PC-9 (cell line): ENCODE results near the gene SBF2. TPM values are rescaled to one million over a fixed set of nuclear protein-coding genes. Genes with fewer than 3 reads are reported as not detected.
A peak's percentile ranks its signal among the peaks of the same experiment; 100 is the strongest.

Source experiments
- BruUV-seq: library from RNA; stranded (reverse); fragments of 400-500 nt; replicated peaks from 2 replicates; lab custom pipeline; 2021; lab: Mats Ljungman, UMichigan
- CTCF ChIA-PET: fragments of 300-600 bp; sonication (Branson Sonifier 250); formaldehyde crosslinking; loops from one replicate; lab custom pipeline; 2022; ENCODE audit warnings: antibody characterized with exemption; lab: Charles Lee
- POLR2A ChIA-PET: fragments of 300-600 bp; sonication (Branson Sonifier 250); formaldehyde crosslinking; loops from one replicate; lab custom pipeline; 2022; ENCODE audit warnings: antibody characterized with exemption; ENCODE audit not compliant: unreplicated experiment; lab: Charles Lee
- DNase-seq, 2 experiments: peaks; one replicate each; pipeline versions ENCODE4 v3.0.0 to v3.0.0-alpha.2; 2015 to 2022; ENCODE audit warnings: mixed read lengths in 1 of 2
- H2AFZ ChIP-seq: fragments of 200-600 bp; sonication (generic); 2 replicates; pipeline ENCODE4 v1.8.1; 2017; ENCODE audit warnings: antibody characterized with exemption
- H3F3A ChIP-seq: fragments of 200-600 bp; sonication (generic); 2 replicates; pipeline ENCODE4 v1.8.1; 2017; ENCODE audit warnings: antibody characterized with exemption, mild to moderate bottlenecking, low read depth; ENCODE audit not compliant: insufficient read depth
- H3K27ac ChIP-seq: fragments of 200-600 bp; sonication (generic); 2 replicates; pipeline ENCODE4 v1.6.1; 2016; ENCODE audit warnings: mixed run types
- H3K27me3 ChIP-seq: fragments of 200-600 bp; sonication (generic); 2 replicates; pipeline ENCODE4 v1.6.1; 2016; ENCODE audit warnings: low read depth, mixed run types; ENCODE audit not compliant: insufficient read depth
- H3K36me3 ChIP-seq: fragments of 200-600 bp; sonication (generic); 2 replicates; pipeline ENCODE4 v1.6.1; 2016; ENCODE audit warnings: low read depth, mixed run types
- H3K4me1 ChIP-seq: fragments of 200-600 bp; sonication (generic); replicated peaks from 2 replicates; pipeline ENCODE4 v1.6.1; 2016; ENCODE audit warnings: mixed run types; ENCODE audit not compliant: insufficient read depth
- H3K4me2 ChIP-seq: fragments of 200-600 bp; sonication (generic); 2 replicates; pipeline ENCODE4 v1.6.1; 2017; ENCODE audit warnings: mixed run types
- H3K4me3 ChIP-seq: fragments of 200-600 bp; sonication (generic); 2 replicates; pipeline ENCODE4 v1.6.1; 2016; ENCODE audit warnings: mixed run types
- H3K79me2 ChIP-seq: fragments of 200-600 bp; sonication (generic); 2 replicates; pipeline ENCODE4 v1.6.1; 2017; ENCODE audit warnings: low read depth, mixed run types
- H3K9me2 ChIP-seq: fragments of 200-600 bp; sonication (generic); 2 replicates; pipeline ENCODE4 v1.8.1; 2017; ENCODE audit warnings: mild to moderate bottlenecking; ENCODE audit not compliant: insufficient read depth
- H3K9me3 ChIP-seq: fragments of 200-600 bp; sonication (generic); 2 replicates; pipeline ENCODE4 v1.8.1; 2016; ENCODE audit warnings: low read depth; ENCODE audit not compliant: insufficient read depth
- H4K20me1 ChIP-seq: fragments of 200-600 bp; sonication (generic); 2 replicates; pipeline ENCODE4 v1.8.1; 2017; ENCODE audit not compliant: insufficient read depth
- CTCF ChIP-seq: fragments of 200-600 bp; sonication (generic); conservative IDR thresholded peaks from 2 replicates; pipeline ENCODE4 v1.6.1; 2017; ENCODE audit warnings: mixed run types, antibody characterized with exemption, mild to moderate bottlenecking, moderate library complexity
- EZH2 ChIP-seq: fragments of 200-600 bp; sonication (generic); IDR thresholded peaks from 2 replicates; pipeline ENCODE4 v1.8.0; 2017; ENCODE audit warnings: antibody characterized with exemption, low read depth
- intact Hi-C: fragments of 100-400 bp; cut with micrococcal nuclease; formaldehyde crosslinking; loops from one replicate; pipeline ENCODE4 v1.10.0; 2022; ENCODE audit not compliant: unreplicated experiment
- total RNA-seq: library from RNA; stranded (reverse); gene quantifications from 2 replicates; pipeline ENCODE4 v1.2.3, GENCODE V29; 2021

The SBF2 gene
- total RNA-seq, 1 experiment from 2014 or later: 18.6 TPM

- Histone ChIP-seq H4K20me1 (no peaks in the 10 kb centered on the region), H2AFZ (no peak overlapping the region), H3F3A (no peaks in the 10 kb centered on the region; the same call in 1 of the 2 replicates), H3K27ac (no peak overlapping the region), H3K79me2 (no peaks in the 10 kb centered on the region), H3K4me2 (no peak overlapping the region), H3K27me3 (no peaks in the 10 kb centered on the region), H3K9me3 (no peaks in the 10 kb centered on the region), H3K9me2 (no peaks in the 10 kb centered on the region), H3K4me3 (no peak overlapping the region), H3K4me1 (peaks cover 9% of the 10 kb centered on the region), H3K36me3 (no peaks in the 10 kb centered on the region)
- BruUV-seq: no TSS peak
- CTCF ChIA-PET: no interaction called here
- intact Hi-C loops: no loop called here
- no peak for DNase-seq
- no peak for TF ChIP-seq EZH2
- no peak for TF ChIP-seq CTCF
- POLR2A ChIA-PET: interaction anchor here (0.6 kb wide), 1 partner anchor 221 kb away, joined by 4 read pairs; no protein-coding TSS in a partner anchor
These were observed 543.5 kb downstream of the SBF2 start for GRCh38 chr11:9750551-9750950.

- Histone ChIP-seq H3K36me3 (no peaks in the 10 kb centered on the region), H3K27me3 (no peaks in the 10 kb centered on the region), H3F3A (no peaks in the 10 kb centered on the region), H3K4me1 (0 out of 2 replicates have a peak, but pooled peaks cover under 1% of the 10 kb centered on the region), H3K79me2 (no peaks in the 10 kb centered on the region), H4K20me1 (no peaks in the 10 kb centered on the region), H3K27ac (no peak overlapping the region), H3K9me2 (no peaks in the 10 kb centered on the region), H3K4me2 (no peak overlapping the region), H3K9me3 (no peaks in the 10 kb centered on the region), H3K4me3 (no peak overlapping the region), H2AFZ (no peak overlapping the region)
- POLR2A ChIA-PET: interaction anchor here (0.5 to 0.6 kb wide), 2 partner anchors 11 to 74 kb away, joined by 4 to 12 read pairs; no protein-coding TSS in a partner anchor
- BruUV-seq: no TSS peak
- peak; percentile 25 to 44 for DNase-seq
- intact Hi-C loops: loop anchor here (2.0 kb wide), 1 partner anchor 134 kb away; no protein-coding TSS in a partner anchor
- TF ChIP-seq CTCF (peak; percentile 58), EZH2 (no peak)
- CTCF ChIA-PET: no interaction called here
These were observed 545.6 kb downstream of the SBF2 start for GRCh38 chr11:9748361-9748970.

- POLR2A ChIA-PET: interaction anchor here (0.5 to 0.6 kb wide), 2 partner anchors 12 to 73 kb away, joined by 4 to 12 read pairs; no protein-coding TSS in a partner anchor
- H3K9me3 ChIP-seq: no peaks in the 10 kb centered on the region
- TF ChIP-seq CTCF: no peak
- TF ChIP-seq EZH2: no peak
- CTCF ChIA-PET: no interaction called here
- H3K4me2 ChIP-seq: no peak overlapping the region
- H3K4me3 ChIP-seq: no peak overlapping the region
- no peaks in the 10 kb centered on the region for H3K9me2 ChIP-seq
- H3K4me1 ChIP-seq: no peaks in the 10 kb centered on the region
- BruUV-seq: no TSS peak
- no peaks in the 10 kb centered on the region for H3K36me3 ChIP-seq
- H4K20me1 ChIP-seq: no peaks in the 10 kb centered on the region
- intact Hi-C loops: loop anchor here (2.0 kb wide), 1 partner anchor 133 kb away; no protein-coding TSS in a partner anchor
- H3F3A ChIP-seq: no peaks in the 10 kb centered on the region
- no peaks in the 10 kb centered on the region for H3K79me2 ChIP-seq
- no peak overlapping the region for H3K27ac ChIP-seq
- H3K27me3 ChIP-seq: no peaks in the 10 kb centered on the region
- no peak for DNase-seq
- H2AFZ ChIP-seq: no peak overlapping the region
These were observed 546.2 kb downstream of the SBF2 start for GRCh38 chr11:9747828-9748227.
